Measurements from ENCODE around the gene DNAJC17. TPM values are rescaled to one million over a fixed set of nuclear protein-coding genes. Genes with fewer than 3 reads are reported as not detected.

Gene DNAJC17
- total and polyA plus RNA-seq, 2 of the 13 experiments (the other 11 are each of a cell fraction or from before 2014, with no cell fraction given), result 22.2 to 26.5 TPM

- TF ChIP-seq PHB2 (IDR thresholded peaks at IDR 0.05; ENCODE audit: partially characterized antibody), result no peak
- TF ChIP-seq ZNF549 (CRISPR knock-in tag; IDR thresholded peaks at IDR 0.05), result no peak
- peak; percentile 40; the same call in 1 of the 2 replicates for TF ChIP-seq KMT2B (CRISPR knock-in tag; IDR thresholded peaks at IDR 0.05)
- TF ChIP-seq PRMT3 (CRISPR knock-in tag; IDR thresholded peaks at IDR 0.05; ENCODE audit: borderline replicate concordance, low read depth), result 0 out of 2 replicates have a peak, but pooled peaks have one; percentile 51
- TF ChIP-seq ATF7-NPFF (CRISPR knock-in tag; IDR thresholded peaks at IDR 0.05; ENCODE audit: low read depth), result peak; percentile 90; the same call in 1 of the 2 replicates
- TF ChIP-seq MLXIP (CRISPR knock-in tag; IDR thresholded peaks at IDR 0.05; ENCODE audit: borderline replicate concordance), result no peak
- TF ChIP-seq ZNF564 (CRISPR knock-in tag; IDR thresholded peaks at IDR 0.05), result peak; percentile 85; the same call in 1 of the 2 replicates
- TF ChIP-seq FOXM1 (CRISPR knock-in tag; IDR thresholded peaks at IDR 0.05), result no peak
- peak; percentile 87; the same call in 1 of the 2 replicates for TF ChIP-seq ZBTB1 (CRISPR knock-in tag; IDR thresholded peaks at IDR 0.05; ENCODE audit: borderline replicate concordance)
- TF ChIP-seq SMARCC2 (IDR thresholded peaks at IDR 0.05), result no peak
- TF ChIP-seq CCDC6 (CRISPR knock-in tag; IDR thresholded peaks at IDR 0.05), result peak; percentile 71; the same call in 1 of the 2 replicates
- peak; percentile 92 for TF ChIP-seq NAIF1 (CRISPR knock-in tag; IDR thresholded peaks at IDR 0.05; ENCODE audit: borderline replicate concordance)
- TF ChIP-seq ZNF781 (CRISPR knock-in tag; IDR thresholded peaks at IDR 0.05; ENCODE audit: borderline replicate concordance, not compliant biosample characterization), result peak; percentile 82
- peak; percentile 94 for TF ChIP-seq NCOA1 (CRISPR knock-in tag; IDR thresholded peaks at IDR 0.05)
- TF ChIP-seq ELF3 (CRISPR knock-in tag; IDR thresholded peaks at IDR 0.05), result peak; percentile 80
- TF ChIP-seq ZFP36L2 (CRISPR knock-in tag; IDR thresholded peaks at IDR 0.05), result no peak
- TF ChIP-seq IRF1 (CRISPR knock-in tag; IDR thresholded peaks at IDR 0.05; ENCODE audit: low read depth), result peak; percentile 84; the same call in 1 of the 2 replicates
- no peak; the same call in 1 of the 2 replicates for TF ChIP-seq ZNF225 (CRISPR knock-in tag; IDR thresholded peaks at IDR 0.05)
- no peak for TF ChIP-seq SOX6 (IDR thresholded peaks at IDR 0.05)
- TF ChIP-seq SOX6 (CRISPR knock-in tag; IDR thresholded peaks at IDR 0.05), result peak; percentile 44
- TF ChIP-seq ZNF639 (CRISPR knock-in tag; conservative IDR thresholded peaks at IDR 0.05), result peak; percentile 92
- peak; percentile 63; the same call in 1 of the 2 replicates for TF ChIP-seq ZBTB20 (CRISPR knock-in tag; IDR thresholded peaks at IDR 0.05; ENCODE audit: borderline replicate concordance, low read depth)
- peak; percentile 94 for TF ChIP-seq AGO2 (optimal IDR thresholded peaks at IDR 0.05; ENCODE audit: low read depth, low read length)
These were observed 43.3 kb downstream of the DNAJC17 start, which contains the start of gene GCHFR (continued) for GRCh38 chr15:40763801-40764628.

Data from HepG2 (cell line).